ENCODE measurements around the gene ZNF446.

DNA sequence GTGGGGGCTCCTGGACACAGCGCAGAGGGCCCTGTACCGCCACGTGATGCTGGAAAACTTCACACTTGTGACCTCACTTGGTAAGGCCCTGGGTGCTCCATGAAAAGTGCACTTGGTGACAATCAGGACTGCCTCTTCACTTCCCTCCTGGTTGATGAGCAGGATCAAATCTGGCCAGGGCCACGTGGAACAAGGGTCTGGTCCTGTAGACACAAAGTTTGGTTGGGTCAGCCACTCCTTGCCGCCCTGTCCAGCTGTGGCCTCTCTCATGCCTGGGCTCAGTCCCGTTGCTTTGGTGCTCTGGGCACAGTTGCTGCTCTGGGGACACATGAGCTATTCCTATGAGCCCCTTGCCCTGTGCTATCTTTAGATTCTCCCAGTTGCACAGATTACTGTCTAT, 22.4 kb upstream of the ZNF446 start:
- TF ChIP-seq, protein P1, sequence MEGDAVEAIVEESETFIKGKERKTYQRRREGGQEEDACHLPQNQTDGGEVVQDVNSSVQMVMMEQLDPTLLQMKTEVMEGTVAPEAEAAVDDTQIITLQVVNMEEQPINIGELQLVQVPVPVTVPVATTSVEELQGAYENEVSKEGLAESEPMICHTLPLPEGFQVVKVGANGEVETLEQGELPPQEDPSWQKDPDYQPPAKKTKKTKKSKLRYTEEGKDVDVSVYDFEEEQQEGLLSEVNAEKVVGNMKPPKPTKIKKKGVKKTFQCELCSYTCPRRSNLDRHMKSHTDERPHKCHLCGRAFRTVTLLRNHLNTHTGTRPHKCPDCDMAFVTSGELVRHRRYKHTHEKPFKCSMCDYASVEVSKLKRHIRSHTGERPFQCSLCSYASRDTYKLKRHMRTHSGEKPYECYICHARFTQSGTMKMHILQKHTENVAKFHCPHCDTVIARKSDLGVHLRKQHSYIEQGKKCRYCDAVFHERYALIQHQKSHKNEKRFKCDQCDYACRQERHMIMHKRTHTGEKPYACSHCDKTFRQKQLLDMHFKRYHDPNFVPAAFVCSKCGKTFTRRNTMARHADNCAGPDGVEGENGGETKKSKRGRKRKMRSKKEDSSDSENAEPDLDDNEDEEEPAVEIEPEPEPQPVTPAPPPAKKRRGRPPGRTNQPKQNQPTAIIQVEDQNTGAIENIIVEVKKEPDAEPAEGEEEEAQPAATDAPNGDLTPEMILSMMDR (IDR thresholded peaks at IDR 0.05), result no peak
- TF ChIP-seq POLR2A (IDR thresholded peaks at IDR 0.05), result no peak

Measured in thyroid gland (tissue), 4 donors.